Fibroblast of peridontal ligament (primary cell): Measurements from ENCODE around the gene JHY.

Experiments
- DNase-seq: peaks from one replicate; pipeline ENCODE4 v3.0.0-alpha.2; 2010; ENCODE audit errors: extremely low read depth

JHY gene

GRCh38 chr11:122951211-122951610 is 68.7 kb downstream of the JHY start:
- no peak for DNase-seq

- DNase-seq, result no peak
Observed at GRCh38 chr11:122954455-122954854, 71.9 kb downstream of the JHY start.

- no peak for DNase-seq
Observed at GRCh38 chr11:122963961-122964360, 81.4 kb downstream of the JHY start.

GRCh38 chr11:122976061-122976733 is 93.6 kb downstream of the JHY start:
- DNase-seq, result no peak

- no peak for DNase-seq
Observed at GRCh38 chr11:122976734-122977469, 94.3 kb downstream of the JHY start.

GRCh38 chr11:122977470-122978298 is 95.1 kb downstream of the JHY start:
- DNase-seq, result no peak

- DNase-seq, result no peak
Observed at GRCh38 chr11:122978299-122978620, 95.7 kb downstream of the JHY start.

- DNase-seq, result no peak
Observed at GRCh38 chr11:122979103-122979814, 96.7 kb downstream of the JHY start.

GRCh38 chr11:122979815-122980595 is 97.4 kb downstream of the JHY start:
- no peak for DNase-seq

- DNase-seq, result peak; percentile 13
Observed at GRCh38 chr11:122981388-122982264, 99.1 kb downstream of the JHY start, which contains the start of gene BSX. BSX (minus strand) TSS chr11:122981834; CDS start chr11:122981671, 163 bp downstream.

GRCh38 chr11:122983438-122984185 is 101.1 kb downstream of the JHY start:
- no peak for DNase-seq

GRCh38 chr11:122984186-122985011 is 101.8 kb downstream of the JHY start:
- DNase-seq, result peak; percentile 43

GRCh38 chr11:122995526-122995925 is 113.0 kb downstream of the JHY start:
- DNase-seq, result no peak

- DNase-seq, result no peak
Observed at GRCh38 chr11:122998727-122999366, 116.3 kb downstream of the JHY start.

GRCh38 chr11:123000721-123001120 is 118.2 kb downstream of the JHY start:
- no peak for DNase-seq

GRCh38 chr11:123006860-123007542 is 124.4 kb downstream of the JHY start:
- no peak for DNase-seq
